ENCODE results near the gene C18orf63. TPM values are rescaled to one million over a fixed set of nuclear protein-coding genes. Genes with fewer than 3 reads are reported as not detected.

The C18orf63 gene
- total and polyA plus RNA-seq, 4 donors, result not detected

DNA sequence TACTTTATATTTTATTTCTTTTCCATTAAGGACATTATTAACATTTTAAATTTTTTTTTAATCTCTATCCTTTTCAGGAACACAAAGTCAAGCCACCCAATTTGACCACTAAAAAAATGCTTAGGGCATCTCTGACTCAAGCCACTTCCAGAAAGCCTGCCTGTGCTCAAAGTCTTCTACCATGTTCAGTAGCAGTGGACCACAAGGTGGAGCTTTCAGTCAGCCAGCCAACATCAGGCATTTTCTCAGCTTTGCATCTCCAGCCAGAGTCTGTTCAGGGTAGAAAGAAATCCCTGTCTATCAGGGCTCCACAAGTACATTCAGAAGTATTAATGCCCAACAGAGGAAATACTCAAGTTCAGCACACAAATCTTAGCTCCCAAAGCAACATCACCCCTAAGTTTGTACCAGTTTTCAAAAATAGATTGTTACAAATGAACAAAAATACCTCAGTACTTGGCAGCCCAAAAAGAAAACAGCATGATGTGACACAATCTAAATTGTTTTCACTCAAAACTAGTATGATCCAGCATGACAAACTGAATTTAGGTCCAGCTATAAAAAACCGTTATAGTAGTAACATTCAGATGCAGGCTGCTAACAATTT lies 37.6 kb downstream of the C18orf63 start (continued):
- TF ChIP-seq, protein P1, sequence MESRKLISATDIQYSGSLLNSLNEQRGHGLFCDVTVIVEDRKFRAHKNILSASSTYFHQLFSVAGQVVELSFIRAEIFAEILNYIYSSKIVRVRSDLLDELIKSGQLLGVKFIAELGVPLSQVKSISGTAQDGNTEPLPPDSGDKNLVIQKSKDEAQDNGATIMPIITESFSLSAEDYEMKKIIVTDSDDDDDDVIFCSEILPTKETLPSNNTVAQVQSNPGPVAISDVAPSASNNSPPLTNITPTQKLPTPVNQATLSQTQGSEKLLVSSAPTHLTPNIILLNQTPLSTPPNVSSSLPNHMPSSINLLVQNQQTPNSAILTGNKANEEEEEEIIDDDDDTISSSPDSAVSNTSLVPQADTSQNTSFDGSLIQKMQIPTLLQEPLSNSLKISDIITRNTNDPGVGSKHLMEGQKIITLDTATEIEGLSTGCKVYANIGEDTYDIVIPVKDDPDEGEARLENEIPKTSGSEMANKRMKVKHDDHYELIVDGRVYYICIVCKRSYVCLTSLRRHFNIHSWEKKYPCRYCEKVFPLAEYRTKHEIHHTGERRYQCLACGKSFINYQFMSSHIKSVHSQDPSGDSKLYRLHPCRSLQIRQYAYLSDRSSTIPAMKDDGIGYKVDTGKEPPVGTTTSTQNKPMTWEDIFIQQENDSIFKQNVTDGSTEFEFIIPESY (IDR thresholded peaks at IDR 0.05), result no peak
- TF ChIP-seq HNF4G (IDR thresholded peaks at IDR 0.05) (peak; percentile 12), TAF1 (conservative IDR thresholded peaks at IDR 0.05) (no peak), GABPA (IDR thresholded peaks at IDR 0.05 in 1 of 2, conservative IDR thresholded peaks at IDR 0.05 in 1 of 2) (no peak), SP1 (IDR thresholded peaks at IDR 0.05) (no peak), YY1 (IDR thresholded peaks at IDR 0.05) (no peak), NR2F2 (IDR thresholded peaks at IDR 0.05) (no peak)
- TF ChIP-seq, protein P2, sequence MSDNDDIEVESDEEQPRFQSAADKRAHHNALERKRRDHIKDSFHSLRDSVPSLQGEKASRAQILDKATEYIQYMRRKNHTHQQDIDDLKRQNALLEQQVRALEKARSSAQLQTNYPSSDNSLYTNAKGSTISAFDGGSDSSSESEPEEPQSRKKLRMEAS (IDR thresholded peaks at IDR 0.05), result no peak
- TF ChIP-seq, protein P3, sequence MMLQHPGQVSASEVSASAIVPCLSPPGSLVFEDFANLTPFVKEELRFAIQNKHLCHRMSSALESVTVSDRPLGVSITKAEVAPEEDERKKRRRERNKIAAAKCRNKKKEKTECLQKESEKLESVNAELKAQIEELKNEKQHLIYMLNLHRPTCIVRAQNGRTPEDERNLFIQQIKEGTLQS (IDR thresholded peaks at IDR 0.05), result no peak

- Histone ChIP-seq H3K4me1 (ENCODE audit: control insufficient read depth in 4 of 4, insufficient read depth in 4 of 4, low read length in 3 of 4) (peaks cover 2 to 27% (median 18%) of the 10 kb centered on the region in 4 donors), H3K36me3 (ENCODE audit: control insufficient read depth in 4 of 4, insufficient read depth in 3 of 4, low read depth in 1 of 4, low read length in 3 of 4) (no peaks in the 10 kb centered on the region), H3K4me3 (ENCODE audit: low read depth in 1 of 3, low read length in 3 of 3) (no peak overlapping the region), H3K9ac (ENCODE audit: low read depth in 1 of 2, low read length in 2 of 2) (no peak overlapping the region), H3K27me3 (ENCODE audit: control insufficient read depth in 4 of 4, insufficient read depth in 4 of 4, low read length in 3 of 4) (no peaks in the 10 kb centered on the region), H3K9me3 (ENCODE audit: control insufficient read depth in 4 of 4, low read length in 3 of 4) (no peaks in the 10 kb centered on the region), H3K27ac (ENCODE audit: low read depth in 1 of 2, low read length in 2 of 2) (no peak overlapping the region)
- 91% methylated on average over 1 of the region's 1 CpG for WGBS
- no peak for DNase-seq (ENCODE audit: low spot score)
- TF ChIP-seq GABPA (IDR thresholded peaks at IDR 0.05 in 1 of 2, conservative IDR thresholded peaks at IDR 0.05 in 1 of 2) (no peak), FOXA2 (IDR thresholded peaks at IDR 0.05) (no peak), RXRA (IDR thresholded peaks at IDR 0.05) (no peak), TAF1 (conservative IDR thresholded peaks at IDR 0.05) (no peak), JUND (IDR thresholded peaks at IDR 0.05) (no peak), HNF4A (conservative IDR thresholded peaks at IDR 0.05) (no peak), EGR1 (IDR thresholded peaks at IDR 0.05; ENCODE audit: low read depth in 2 of 2) (no peak), NR2F2 (IDR thresholded peaks at IDR 0.05) (no peak), YY1 (IDR thresholded peaks at IDR 0.05) (no peak), SP1 (IDR thresholded peaks at IDR 0.05) (no peak), REST (IDR thresholded peaks at IDR 0.05) (no peak), FOXA1 (IDR thresholded peaks at IDR 0.05) (no peak), RAD21 (IDR thresholded peaks at IDR 0.05) (no peak), HNF4G (IDR thresholded peaks at IDR 0.05) (no peak)
- TF ChIP-seq, protein P1 (IDR thresholded peaks at IDR 0.05), result no peak
- TF ChIP-seq, protein P3 (IDR thresholded peaks at IDR 0.05), result no peak
- TF ChIP-seq, protein P2 (IDR thresholded peaks at IDR 0.05), result no peak
- TF ChIP-seq, protein P4, sequence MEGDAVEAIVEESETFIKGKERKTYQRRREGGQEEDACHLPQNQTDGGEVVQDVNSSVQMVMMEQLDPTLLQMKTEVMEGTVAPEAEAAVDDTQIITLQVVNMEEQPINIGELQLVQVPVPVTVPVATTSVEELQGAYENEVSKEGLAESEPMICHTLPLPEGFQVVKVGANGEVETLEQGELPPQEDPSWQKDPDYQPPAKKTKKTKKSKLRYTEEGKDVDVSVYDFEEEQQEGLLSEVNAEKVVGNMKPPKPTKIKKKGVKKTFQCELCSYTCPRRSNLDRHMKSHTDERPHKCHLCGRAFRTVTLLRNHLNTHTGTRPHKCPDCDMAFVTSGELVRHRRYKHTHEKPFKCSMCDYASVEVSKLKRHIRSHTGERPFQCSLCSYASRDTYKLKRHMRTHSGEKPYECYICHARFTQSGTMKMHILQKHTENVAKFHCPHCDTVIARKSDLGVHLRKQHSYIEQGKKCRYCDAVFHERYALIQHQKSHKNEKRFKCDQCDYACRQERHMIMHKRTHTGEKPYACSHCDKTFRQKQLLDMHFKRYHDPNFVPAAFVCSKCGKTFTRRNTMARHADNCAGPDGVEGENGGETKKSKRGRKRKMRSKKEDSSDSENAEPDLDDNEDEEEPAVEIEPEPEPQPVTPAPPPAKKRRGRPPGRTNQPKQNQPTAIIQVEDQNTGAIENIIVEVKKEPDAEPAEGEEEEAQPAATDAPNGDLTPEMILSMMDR (IDR thresholded peaks at IDR 0.05; ENCODE audit: low read depth, low read length, missing input control), result no peak
These were observed 41.3 kb downstream of the C18orf63 start for GRCh38 chr18:74356959-74357358.

Measured in liver (tissue), 9 donors.